ENCODE results near the gene S100A8.
"Not testable (repeated sequence)": the region's sequence is repeated elsewhere in the genome, so short reads cannot be mapped to it uniquely, and the experiment has no call there.

Gene S100A8

GRCh38 chr1:153360592-153361479 lies 30.0 kb downstream of the S100A8 start:
- DNase-seq, result no peak

DNA sequence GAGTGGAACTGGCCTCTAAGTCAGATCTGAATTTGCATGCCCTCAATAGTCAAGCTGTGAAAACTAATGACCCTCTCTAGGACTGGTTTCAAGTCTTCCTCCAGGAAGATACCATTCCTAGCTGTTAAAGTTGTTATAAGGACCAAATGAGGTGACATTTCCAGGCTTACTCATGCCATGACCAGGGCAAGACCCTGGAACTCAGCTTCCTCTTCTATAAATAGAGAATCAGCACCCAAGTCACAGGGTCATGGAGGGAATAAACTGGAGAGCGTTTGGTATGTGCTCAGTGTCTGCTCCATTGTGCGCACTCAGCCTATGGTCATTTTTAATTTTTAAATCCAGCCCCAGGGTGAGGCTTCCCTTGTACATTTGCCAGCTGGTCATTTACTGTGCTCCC lies 30.7 kb downstream of the S100A8 start:
- DNase-seq, result no peak

- DNase-seq, result no peak
These were observed 31.6 kb downstream of the S100A8 start for GRCh38 chr1:153359241-153359640.

DNA sequence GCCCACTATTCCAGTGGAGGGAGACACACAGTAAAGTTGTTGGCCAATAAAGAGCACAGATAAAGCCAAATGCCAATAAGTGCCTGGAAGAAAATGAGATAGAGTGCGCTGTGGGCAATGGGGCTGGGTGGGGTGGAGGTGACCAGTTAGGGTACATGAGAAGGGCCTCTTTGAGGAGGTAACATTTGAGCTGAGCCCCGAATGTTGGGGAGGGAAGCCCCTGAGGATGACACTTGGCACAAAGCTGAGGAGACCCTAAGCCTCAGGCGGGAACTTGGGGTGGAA lies 32.2 kb downstream of the S100A8 start:
- no peak for DNase-seq

GRCh38 chr1:153357853-153358690 lies 32.8 kb downstream of the S100A8 start, which contains the start of gene S100A9:
Gene S100A9, plus strand, starts transcription at chr1:153357854. Its CDS starts 430 bp downstream, at chr1:153358284.
- no peak for DNase-seq

- no peak for DNase-seq
These were observed 33.6 kb downstream of the S100A8 start for GRCh38 chr1:153357076-153357852.

- DNase-seq, result no peak
These were observed 34.3 kb downstream of the S100A8 start for GRCh38 chr1:153356392-153357075.

DNA sequence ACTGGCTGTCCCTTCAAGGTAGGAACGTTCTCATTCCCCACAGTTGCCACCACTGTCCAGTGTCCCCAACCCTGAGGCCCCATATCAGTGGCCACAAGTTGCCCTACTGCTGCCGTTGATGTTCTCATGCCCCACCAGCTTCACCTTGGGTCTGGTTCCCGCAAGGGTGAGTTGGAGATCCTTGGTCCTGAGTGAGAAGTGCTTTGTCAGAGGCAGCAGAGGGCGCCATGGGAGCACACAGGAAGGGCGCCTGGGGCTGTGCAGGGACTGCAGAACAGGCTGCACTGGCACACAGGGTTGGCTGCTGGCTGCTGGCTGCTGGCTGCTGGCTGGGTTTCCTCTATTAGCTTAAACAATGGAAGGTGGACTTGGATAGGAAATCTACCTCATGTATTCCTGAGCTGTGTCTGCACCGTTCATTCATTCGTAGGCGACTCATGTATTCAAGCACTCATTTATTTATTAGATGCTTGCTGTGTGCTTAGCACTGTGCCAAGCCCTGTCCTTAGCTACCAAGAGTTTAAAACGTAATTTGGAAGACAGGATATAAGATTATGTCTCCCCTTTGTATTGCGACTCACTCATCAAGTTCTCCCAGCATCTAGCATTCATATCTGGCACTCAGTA lies 35.3 kb downstream of the S100A8 start:
- DNase-seq, result peak; percentile 29

DNA sequence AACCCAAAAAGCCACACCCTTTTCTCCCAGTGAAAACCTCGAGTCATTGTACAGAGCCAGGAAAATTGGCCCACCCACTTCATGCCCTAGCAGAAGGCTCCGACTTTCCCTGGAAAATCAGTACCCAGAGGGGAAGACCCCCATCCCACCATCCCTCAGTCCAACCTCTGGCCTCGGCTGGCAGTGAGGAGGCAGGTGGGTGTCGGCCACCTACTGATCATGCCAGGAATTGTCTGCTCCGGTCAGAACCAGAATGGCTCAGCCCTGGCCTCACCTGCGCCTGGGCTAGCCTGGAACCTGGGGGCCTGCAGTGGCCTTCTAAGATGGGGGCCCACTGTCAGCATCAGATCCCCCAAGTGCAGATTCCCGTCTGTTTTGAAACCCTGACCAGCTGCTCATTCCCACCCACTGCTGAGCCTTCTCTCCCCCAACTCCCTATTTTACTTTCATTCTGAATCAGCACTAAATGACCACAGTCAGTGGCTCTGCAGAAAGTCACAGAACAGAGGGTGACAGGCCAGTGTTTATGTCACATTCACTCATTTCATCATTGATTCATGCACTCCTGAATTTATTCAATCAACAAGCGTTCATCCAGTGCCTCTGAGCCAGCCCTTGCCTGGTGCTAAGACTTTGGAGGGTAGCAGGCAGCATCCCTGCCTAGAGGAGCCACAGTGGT lies 36.2 kb downstream of the S100A8 start:
- no peak for DNase-seq

GRCh38 chr1:153353226-153353947 lies 37.5 kb downstream of the S100A8 start:
- no peak for DNase-seq

DNA sequence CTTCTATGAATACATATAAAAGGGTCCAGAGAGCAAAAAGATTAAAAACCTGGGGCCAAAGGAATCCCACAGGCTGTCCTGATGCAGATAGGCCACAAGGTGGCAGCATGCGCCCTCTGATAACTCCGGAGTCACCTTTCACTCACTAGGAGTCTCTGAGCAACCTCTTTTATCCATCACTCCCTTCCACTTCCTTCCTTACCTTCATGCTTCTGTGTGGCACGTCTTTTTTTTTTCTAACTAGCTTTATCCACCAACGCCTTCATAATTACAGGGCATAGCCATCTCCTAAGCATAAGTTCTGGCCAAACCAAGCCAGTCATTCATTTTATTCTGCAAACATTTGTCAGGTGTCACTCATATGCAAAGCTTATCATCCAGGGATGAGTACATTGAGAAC lies 38.4 kb downstream of the S100A8 start:
- peak; percentile 69 for DNase-seq

- DNase-seq, result no peak
These were observed 40.4 kb downstream of the S100A8 start for GRCh38 chr1:153350321-153350957.

DNA sequence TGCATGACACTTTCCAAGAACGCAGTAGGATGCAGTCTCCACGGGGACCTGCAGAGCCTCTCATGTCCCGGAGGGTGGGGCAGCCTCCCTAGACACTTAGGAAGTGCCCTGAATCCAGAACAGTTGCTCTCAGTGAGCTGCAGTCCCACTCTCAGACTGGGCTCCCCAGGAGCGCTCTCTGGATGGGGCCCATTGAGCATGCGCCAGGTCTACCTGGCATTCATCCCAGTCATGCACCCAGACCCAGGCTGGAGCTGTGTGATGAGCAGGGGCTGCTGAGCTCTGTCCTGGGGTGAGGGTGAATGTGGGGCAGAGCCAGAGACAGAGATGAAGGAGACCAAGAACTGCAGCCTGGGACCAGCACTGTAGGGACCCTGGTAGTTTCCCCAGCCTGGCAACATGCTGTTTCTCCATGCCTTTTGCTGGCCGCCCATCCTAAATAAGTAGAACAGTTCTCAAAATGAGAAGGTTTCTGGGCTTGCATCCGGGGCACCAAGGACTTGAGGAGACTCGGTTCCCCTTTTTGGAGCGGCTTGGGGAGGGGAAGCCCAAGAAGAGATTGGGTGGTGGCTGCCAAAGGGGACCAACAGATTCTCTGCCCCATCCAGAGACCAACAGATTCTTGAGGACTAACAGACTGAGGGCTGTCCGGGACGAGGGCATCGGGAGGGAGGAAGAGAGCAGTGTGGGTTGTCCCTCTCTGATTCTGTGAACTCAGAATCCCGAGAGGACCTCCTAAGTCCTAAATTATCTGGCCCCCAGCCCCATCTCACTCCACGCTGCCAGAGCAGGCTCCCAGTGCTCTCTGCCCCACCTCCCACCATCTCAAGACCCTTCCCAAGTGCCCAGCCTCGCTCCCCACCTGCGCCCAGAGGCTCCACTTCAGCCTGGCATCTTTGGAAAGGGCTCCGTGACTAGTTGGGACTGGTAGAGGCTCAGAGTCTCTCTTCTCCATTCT lies 41.2 kb downstream of the S100A8 start:
- no peak for DNase-seq

DNA sequence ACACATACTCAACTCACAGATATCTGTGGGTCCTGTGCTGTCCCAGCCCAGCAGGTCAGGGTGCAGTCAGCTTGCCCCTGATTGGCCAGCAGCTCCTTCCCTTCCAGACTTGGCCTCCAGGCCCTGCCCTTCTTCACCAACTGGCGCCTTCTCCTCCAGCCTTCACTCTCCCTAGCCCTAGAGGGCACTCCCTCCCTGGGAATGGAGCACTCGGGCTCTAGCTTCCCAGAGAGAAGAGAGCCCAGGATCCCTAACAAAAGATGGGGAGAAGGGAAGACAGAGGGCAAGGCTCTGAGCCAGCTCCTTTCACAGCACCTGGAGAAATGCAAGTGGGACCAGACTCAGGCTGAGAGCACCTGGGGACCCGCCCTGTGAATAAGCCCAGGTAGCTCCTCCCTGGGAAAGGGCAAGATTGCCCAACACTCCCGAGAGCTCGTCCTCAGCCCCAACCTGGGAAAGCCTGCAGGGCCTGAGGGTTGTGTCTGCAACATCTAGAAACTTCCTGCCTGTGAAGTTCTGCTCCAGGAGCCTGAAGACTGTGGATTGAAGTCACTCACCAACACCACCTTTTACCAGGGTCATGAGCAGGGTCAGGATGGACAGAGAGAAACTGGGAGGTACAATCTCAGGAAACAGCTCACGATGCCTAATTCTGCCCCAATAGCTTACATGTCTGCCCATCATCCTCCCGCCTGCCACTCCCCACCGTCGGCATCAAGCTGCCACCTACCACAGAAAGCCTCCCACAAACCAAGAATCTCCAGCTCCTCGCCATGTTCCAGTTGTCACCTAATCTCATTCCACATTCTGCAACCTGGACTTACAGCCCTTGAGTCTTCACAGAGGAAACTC lies 42.1 kb downstream of the S100A8 start, which contains the start of gene PGLYRP4:
PGLYRP4 (minus strand) TSS at position 331 of the 852 bp plus-strand sequence. CDS start 909 bp downstream, outside the sequence.
- no peak for DNase-seq

- DNase-seq, result no peak
These were observed 43.0 kb downstream of the S100A8 start for GRCh38 chr1:153347856-153348255.

GRCh38 chr1:153347049-153347448 lies 43.8 kb downstream of the S100A8 start:
- DNase-seq, result not testable (repeated sequence)

- DNase-seq, result no peak
These were observed 44.7 kb downstream of the S100A8 start for GRCh38 chr1:153346077-153346723.

Measured in stimulated activated CD4-positive, alpha-beta T cell treated with anti-CD3 and anti-CD28 coated beads, Interleukin-4, amount 100 ng/mL, for 24 hours (primary cell).